Retinal pigment epithelial cell (primary cell): ENCODE data around the gene SLC35A2.
"Not testable (repeated sequence)": the region's sequence is repeated elsewhere in the genome, so short reads cannot be mapped to it uniquely, and the experiment has no call there.

Experiments used
- DNase-seq: peaks from one replicate; pipeline ENCODE4 v3.0.0-alpha.2; 2010; ENCODE audit warnings: low read depth
- H3K4me3 ChIP-seq: 2 replicates; pipeline ENCODE4 v1.5.1; 2011; ENCODE audit warnings: mild to moderate bottlenecking, low read length, control low read depth, moderate library complexity
- TF ChIP-seq, protein P1 (sequence below): conservative IDR thresholded peaks from 2 replicates; pipeline ENCODE4 v1.5.1; 2011; ENCODE audit warnings: low read depth, low read length, control low read depth, inconsistent platforms

SLC35A2 gene

DNA sequence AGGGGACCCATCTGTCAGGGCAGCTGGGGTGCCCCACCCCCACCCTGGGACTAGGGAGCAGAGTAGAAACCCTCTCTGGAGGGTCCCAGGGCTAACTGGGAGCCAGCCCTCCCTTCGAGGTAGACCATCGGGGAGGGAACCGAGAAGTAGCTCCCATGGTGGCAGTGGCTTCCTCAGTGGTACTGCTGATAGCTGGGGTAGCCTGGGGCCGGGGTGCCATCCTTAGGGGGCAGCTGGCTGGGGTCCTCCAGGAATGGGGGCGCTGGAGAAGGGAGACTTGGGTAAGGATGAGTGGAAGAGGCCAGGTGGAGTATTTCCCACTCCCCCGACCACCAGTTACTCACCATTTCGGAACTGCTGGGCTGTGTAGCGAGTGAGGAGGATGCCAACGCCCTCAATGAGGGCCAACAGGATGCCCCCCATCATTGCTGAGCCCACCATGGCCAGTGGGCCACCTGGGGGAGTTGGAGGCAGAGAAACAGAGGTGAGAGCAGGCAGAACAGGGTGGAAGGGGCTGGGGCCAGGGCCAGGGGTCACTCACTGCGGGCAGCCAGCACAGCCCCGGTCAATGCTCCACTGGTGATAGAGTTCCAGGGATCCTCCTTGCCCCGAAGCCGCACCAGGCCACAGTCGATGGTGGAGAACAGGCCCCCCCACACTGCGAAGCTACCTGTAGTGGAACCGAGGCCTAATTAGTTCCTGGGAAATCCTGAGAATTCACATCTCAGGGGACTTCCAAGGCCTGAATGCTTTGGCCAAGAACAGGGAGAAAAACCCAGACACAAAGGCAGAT is 17.7 kb downstream of the SLC35A2 start:
- no peak overlapping the region for H3K4me3 ChIP-seq
- no peak for DNase-seq
- TF ChIP-seq, protein P1, sequence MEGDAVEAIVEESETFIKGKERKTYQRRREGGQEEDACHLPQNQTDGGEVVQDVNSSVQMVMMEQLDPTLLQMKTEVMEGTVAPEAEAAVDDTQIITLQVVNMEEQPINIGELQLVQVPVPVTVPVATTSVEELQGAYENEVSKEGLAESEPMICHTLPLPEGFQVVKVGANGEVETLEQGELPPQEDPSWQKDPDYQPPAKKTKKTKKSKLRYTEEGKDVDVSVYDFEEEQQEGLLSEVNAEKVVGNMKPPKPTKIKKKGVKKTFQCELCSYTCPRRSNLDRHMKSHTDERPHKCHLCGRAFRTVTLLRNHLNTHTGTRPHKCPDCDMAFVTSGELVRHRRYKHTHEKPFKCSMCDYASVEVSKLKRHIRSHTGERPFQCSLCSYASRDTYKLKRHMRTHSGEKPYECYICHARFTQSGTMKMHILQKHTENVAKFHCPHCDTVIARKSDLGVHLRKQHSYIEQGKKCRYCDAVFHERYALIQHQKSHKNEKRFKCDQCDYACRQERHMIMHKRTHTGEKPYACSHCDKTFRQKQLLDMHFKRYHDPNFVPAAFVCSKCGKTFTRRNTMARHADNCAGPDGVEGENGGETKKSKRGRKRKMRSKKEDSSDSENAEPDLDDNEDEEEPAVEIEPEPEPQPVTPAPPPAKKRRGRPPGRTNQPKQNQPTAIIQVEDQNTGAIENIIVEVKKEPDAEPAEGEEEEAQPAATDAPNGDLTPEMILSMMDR, result no peak

DNA sequence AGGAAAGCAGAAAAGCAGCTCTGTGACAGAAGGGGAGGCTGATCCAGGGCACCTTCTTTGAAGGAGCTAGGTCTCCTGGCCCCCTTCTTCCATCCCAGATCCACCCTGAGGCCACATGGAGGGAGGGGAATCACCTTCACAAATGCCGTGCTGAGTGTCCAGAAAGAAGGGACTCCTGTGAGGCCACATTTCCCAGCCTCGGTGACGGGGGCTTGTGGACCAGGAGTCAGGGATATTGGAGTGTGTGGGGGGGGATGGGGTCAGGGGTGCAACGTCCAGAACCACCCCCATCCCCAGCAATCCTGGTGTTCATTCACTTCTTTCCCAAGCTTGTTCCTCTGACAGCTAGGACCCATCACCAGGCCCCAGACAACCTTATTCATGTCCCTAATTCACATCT is 18.6 kb downstream of the SLC35A2 start:
- TF ChIP-seq, protein P1, result no peak
- no peak overlapping the region for H3K4me3 ChIP-seq
- no peak for DNase-seq

DNA sequence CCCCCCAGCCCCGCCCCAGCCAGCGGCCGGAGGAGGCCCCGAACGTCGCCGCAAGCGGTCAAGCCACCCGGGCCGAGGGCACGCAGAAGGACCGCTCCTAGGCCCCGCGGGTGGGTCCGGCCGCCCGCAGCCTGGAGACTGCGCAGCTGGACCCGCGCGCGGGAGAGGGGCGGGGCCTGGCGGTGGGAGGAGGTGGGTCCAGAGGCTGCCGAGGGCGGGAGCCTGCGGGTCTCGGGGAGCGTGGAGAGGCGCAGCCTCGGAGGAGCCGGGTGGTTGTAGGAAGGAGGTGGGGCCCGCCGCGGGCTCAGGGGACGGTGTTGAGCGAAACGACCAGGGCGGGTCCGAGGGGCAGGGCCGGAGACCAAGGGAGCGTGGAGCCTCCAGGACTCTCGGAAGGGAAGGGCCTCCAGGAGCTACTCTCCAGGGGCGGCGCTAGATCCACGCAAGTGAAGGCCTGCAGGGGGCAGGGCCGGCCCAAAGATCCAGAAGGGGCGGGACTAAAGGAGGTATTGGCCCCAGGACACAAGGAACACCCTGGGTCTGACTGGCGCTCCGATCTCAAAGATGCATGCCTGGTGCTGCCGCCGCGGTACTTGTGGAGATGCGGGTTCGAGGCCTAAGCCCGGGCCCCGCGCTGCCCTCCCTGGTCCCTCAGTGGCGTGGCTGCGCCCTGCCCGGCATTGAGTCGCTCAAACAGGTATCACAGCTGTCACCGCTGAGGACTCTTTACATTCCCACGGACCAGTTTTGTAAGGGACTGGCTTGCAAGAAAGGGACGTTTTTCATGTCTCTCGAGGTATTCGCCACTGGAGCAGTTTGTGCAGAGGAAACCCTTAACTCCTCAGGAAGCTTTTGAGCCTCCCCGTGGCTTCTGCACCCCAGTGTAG is 19.8 kb downstream of the SLC35A2 start:
- H3K4me3 ChIP-seq, result peak overlapping the region; percentile 43

DNA sequence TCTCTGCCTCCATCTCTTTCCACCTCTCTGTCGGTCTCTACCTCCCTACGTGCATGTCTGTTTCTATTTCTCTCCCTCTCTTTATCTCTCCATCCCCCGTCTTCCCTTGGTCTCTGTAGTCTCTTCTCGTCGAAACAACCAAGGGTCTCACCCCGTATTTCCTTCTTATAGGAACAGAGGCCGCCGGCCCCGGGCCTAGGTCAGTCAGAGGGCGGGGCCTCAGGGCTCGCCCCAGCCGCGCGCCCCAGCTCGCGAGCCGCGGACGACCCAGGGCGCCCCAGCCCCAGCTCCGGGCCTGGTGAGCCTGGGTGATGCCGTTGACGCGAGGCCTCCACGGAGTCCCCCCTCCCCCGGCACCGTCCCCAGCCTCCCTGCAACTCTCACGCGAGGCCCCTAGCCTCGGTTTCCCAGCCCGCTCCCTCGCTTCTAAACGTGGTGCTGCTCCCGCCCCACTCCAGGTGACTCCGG is 20.5 kb downstream of the SLC35A2 start:
- H3K4me3 ChIP-seq, result peak overlapping the region; percentile 43
- DNase-seq, result no peak
- TF ChIP-seq, protein P1, result no peak

More for the DNA sequence above, 19.8 kb downstream of the SLC35A2 start:
- TF ChIP-seq, protein P1, result peak; percentile 46
- peak; percentile 30 for DNase-seq

DNA sequence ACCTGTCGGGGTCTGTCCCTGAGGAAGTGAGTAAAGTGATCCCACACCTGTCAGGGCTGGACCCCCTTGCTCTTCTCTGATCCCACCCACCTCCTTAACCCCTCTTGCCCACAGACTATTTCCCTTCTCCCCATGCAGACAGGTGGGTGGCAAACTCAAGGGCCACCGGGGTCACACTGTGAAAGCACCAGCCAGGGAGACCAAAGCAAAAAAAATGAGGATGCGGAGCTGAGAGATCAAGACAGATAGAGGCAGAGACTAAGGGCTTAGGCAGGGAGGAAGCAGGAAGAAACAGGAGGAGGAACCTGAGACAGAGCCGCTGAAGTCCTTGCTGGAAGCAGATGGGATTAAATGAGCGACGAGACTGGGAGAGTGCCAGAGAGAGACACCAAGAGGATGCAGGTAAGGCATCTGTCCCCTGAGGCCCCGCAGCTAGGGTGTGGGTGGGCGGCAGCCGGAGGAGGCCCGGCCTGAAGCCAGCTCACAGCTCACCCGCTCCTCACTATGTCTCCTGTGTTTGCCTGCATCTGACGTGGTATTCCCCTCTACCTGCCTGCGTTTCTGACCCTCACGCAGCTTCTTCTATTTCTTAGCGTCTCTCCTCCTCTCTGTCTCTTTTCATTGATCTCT is 21.0 kb downstream of the SLC35A2 start:
- H3K4me3 ChIP-seq, result peak overlapping the region; percentile 43
- no peak for DNase-seq
- TF ChIP-seq, protein P1, result no peak

DNA sequence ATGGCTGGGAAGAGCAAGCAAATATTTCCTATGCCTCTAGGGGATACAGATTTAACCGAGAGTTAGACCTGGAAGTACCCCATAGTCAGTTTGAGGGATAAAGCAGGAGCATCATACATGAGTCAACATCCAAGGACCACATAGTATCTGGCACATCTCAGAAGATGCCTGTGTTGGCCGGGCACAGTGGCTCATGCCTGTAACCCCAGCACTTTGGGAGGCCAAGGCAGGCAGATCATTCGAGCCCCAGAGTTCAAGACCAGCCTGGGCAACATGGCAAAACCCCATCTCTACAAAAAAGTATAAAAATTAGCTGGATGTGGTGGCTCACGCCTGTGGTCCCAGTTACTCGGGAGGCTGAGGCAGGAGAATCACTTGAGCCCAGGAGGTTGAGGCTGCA is 24.9 kb downstream of the SLC35A2 start:
- H3K4me3 ChIP-seq, result not testable (repeated sequence)

DNA sequence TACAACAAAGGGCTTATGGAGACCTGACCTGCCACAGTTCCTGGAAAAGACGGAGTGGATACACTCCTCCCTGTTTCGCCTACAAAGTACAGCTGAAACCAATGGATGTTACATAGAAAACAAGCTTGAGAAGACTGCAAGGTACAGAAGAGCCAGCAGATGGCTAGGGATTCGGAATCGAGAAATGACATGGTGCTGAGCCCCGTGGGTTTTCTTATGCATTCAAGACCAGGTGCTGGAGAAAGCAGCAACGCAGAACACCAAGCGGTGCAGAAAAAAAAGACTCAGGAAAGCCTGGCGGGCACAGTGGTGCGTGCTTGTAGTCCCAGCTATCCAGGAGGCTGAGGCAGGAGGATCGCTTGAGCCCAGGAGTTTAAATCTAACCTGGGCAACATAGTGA is 27.7 kb downstream of the SLC35A2 start:
- DNase-seq, result no peak
- TF ChIP-seq, protein P1, result no peak

More for the DNA sequence above, 24.9 kb downstream of the SLC35A2 start:
- DNase-seq, result not testable (repeated sequence)

DNA sequence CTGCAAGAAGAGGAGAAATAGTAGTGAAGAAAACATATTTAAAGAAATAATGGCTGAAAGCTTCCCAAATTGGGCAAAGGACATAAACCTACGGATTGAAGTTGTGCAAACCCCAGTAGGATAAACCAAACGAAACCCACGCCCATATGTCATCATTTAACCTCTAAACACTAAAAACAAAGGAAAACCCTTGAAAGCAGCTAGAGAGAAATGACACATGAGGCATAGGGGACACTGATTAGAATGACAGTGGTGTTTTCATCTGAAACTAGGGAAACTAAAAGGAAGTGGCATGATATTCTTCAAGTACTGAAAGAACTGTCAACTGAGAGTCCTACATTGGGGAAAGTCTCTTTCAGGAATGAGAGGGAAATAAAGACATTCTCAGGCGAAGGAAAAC is 34.5 kb downstream of the SLC35A2 start:
- not testable (repeated sequence) for DNase-seq, H3K4me3 ChIP-seq

More for the DNA sequence above, 27.7 kb downstream of the SLC35A2 start:
- H3K4me3 ChIP-seq, result no peak overlapping the region

DNA sequence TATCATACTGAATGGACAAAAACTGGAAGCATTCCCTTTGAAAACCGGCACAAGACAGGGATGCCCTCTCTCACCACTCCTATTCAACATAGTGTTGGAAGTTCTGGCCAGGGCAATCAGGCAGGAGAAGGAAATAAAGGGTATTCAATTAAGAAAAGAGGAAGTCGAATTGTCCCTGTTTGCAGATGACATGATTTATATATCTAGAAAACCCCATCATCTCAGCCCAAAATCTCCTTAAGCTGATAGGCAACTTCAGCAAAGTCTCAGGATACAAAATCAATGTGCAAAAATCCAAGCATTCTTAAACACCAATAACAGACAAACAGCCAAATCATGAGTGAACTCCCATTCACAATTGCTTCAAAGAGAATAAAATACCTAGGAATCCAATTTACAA is 39.4 kb downstream of the SLC35A2 start:
- H3K4me3 ChIP-seq, DNase-seq: not testable (repeated sequence)
